Stimulated activated naive CD4-positive, alpha-beta T cell (primary cell): ENCODE results near the gene CDKN2AIPNL.
"Not testable (repeated sequence)": the region's sequence is repeated elsewhere in the genome, so short reads cannot be mapped to it uniquely, and the experiment has no call there.

Experiments used
- DNase-seq, 6 experiments: peaks; one replicate each; lab custom pipeline; 2025; lab: John Stamatoyannopoulos, UW

Gene CDKN2AIPNL

GRCh38 chr5:134397196-134397595 is 14.5 kb downstream of the CDKN2AIPNL start:
- no peak for DNase-seq

GRCh38 chr5:134396274-134396673 is 15.4 kb downstream of the CDKN2AIPNL start:
- no peak for DNase-seq

- no peak for DNase-seq
Measured at GRCh38 chr5:134394932-134395331, 16.7 kb downstream of the CDKN2AIPNL start.

- DNase-seq: no peak
Measured at GRCh38 chr5:134392301-134392700, 19.4 kb downstream of the CDKN2AIPNL start.

- DNase-seq: no peak
Measured at GRCh38 chr5:134387443-134387842, 24.2 kb downstream of the CDKN2AIPNL start.

- DNase-seq: no peak
Measured at GRCh38 chr5:134383980-134384697, 27.5 kb downstream of the CDKN2AIPNL start.

- DNase-seq: not testable (repeated sequence)
Measured at GRCh38 chr5:134382204-134382603, 29.5 kb downstream of the CDKN2AIPNL start.

GRCh38 chr5:134380346-134380745 is 31.3 kb downstream of the CDKN2AIPNL start:
- peak in 3 of 6 experiments; percentile 35 to 55 (median 41) for DNase-seq

- DNase-seq: peak in 3 of 6 experiments; percentile 10 to 28 (median 19)
Measured at GRCh38 chr5:134374232-134374631, 37.4 kb downstream of the CDKN2AIPNL start.

GRCh38 chr5:134373633-134374032 is 38.0 kb downstream of the CDKN2AIPNL start:
- not testable (repeated sequence) for DNase-seq

- peak in 4 of 6 experiments; percentile 31 to 69 (median 43) for DNase-seq
Measured at GRCh38 chr5:134371834-134372340, 39.8 kb downstream of the CDKN2AIPNL start.

GRCh38 chr5:134370871-134371833 is 40.5 kb downstream of the CDKN2AIPNL start, which contains the start of gene UBE2B:
Gene UBE2B (plus strand): TSS chr5:134371569. CDS start chr5:134371596, 27 bp downstream.
- DNase-seq: peak; percentile 96 to 100 (median 98)

GRCh38 chr5:134370311-134370870 is 41.3 kb downstream of the CDKN2AIPNL start:
- no peak for DNase-seq

GRCh38 chr5:134365604-134366003 is 46.1 kb downstream of the CDKN2AIPNL start:
- DNase-seq: no peak

GRCh38 chr5:134355681-134356080 is 56.0 kb downstream of the CDKN2AIPNL start:
- no peak for DNase-seq
